HG03108 (cell line): Measurements from ENCODE around the gene PPIL1.
"Not testable (repeated sequence)": the region's sequence is repeated elsewhere in the genome, so short reads cannot be mapped to it uniquely, and the experiment has no call there.

Source experiments
- ATAC-seq: cut with Tn5 transposase; IDR thresholded peaks from one replicate; pipeline ENCODE4 v1.9.1; 2021; ENCODE audit warnings: moderate library complexity; ENCODE audit not compliant: unreplicated experiment

The PPIL1 gene

GRCh38 chr6:36818756-36819155 is 55.8 kb downstream of the PPIL1 start:
- no peak for ATAC-seq

DNA sequence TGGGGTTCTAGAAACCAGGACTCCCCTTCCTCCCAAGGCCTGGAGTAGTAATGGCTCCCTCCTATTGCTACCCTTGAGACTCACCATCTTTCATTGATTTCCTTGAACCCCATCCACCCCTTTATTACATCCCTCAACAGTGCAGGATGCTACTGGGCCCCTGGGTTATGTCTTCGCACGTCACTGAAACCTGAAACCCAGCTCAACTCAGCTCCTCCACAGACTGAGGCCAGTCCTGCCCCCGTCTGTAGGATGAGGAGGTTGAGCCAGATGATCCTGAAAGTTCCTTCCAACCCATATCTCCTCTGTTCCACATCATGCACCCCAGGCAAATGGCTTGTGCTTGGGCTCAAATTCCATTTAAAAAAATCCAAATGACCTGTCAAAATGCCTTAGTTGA is 56.8 kb downstream of the PPIL1 start:
- no peak for ATAC-seq

DNA sequence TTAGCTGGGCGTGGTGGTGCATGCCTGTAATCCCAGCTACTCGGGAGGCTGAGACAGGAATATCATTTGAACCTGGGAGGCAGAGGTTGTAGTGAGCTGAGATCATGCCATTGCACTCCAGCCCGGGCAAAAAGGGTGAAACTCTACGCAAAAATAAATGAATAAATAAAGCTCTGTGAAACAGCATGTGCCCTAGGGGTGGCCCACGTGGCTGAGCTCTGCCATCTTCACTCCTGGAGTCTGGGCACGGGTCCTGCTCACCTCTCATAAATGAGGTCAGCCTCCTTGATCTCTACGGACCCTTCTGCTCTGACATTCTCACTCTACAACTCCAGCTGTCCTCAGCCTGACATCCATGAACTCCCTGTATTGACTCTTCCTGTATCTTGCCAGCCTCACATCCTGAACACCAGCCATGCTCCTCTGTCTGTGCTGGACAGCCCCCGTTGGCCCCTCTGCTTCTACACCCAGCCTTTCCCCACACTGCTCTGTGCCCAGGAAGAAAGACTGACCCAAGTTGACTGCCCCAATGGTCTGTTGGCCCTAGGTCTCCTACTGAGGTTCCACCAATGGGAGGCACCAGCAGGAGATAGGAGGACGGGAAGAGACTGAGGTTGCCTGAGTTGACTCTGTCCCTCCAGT is 57.3 kb downstream of the PPIL1 start:
- ATAC-seq, result no peak

DNA sequence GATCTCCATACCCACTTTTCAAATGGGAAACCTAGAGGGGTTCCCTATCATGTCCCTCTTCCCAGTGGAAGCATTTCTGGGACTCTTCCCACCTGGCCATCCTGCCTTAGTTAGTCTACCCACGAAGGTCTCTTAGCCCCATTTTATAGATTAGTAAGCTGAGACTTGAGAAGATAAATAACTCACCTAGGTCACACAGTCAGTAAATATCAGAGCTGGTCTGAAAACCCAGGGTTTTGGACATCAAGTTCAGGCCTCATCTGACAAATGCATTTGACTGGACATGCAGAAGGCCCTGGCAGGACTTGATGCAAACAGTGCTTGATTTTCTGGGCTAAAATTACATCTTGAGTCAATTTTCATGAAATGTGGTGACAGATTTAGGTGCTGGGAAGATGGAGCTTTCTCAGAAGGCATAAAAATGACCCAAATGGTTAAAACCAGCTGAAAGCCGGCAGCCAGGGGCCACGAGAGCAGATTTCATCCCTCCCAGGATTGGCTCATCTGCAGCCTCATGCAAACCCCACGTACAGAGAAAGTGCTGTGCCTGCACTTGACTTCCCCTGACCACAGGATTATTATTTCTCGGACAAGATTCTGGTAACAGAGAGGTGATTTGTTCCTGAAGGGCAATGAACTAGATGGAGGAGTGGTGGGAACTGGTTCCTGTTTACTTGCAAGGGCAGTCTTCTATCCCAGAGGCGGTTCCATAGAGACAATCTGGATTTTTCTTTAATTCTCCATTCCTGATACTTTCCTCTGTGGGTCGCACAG is 58.5 kb downstream of the PPIL1 start:
- ATAC-seq, result no peak

DNA sequence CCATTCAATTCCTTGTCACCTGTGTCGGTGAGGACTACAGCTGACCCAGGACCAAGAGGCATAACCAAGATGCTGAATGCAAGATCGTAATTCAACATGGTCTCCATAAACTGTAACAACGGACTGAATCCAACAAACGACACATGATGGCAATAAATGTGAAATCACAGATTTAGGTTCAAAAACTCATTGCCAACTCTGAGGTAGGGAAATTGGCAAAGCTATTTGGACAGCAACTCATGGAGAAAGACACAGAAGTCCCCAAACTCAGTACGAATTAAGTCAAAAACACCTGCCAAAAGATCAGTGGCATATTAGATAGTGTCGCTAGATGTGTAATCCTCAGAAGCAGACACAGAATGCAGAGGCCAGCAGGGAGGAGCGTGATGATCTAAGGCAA is 60.4 kb downstream of the PPIL1 start:
- no peak for ATAC-seq

DNA sequence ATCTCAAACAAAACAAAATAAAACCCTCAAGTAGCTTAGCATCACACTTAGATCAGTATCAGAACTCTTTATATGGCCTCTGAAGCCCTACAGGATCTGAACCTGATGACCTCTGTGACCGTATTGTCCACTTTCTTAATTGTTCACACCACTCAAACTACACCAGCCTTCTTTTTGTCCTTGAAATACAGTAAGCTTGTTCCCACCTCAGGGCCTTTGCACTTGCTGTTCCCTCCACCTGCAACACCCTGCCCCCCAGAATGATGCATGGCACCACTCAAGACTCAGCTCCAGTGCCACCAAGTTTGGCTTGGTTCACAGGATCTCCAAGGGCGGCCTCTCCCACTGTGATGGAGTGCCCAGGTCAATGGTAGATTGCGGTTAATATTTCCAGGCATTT is 61.1 kb downstream of the PPIL1 start:
- no peak for ATAC-seq

- not testable (repeated sequence) for ATAC-seq
These were observed 61.6 kb downstream of the PPIL1 start for GRCh38 chr6:36813047-36813446.

- ATAC-seq, result no peak
These were observed 64.4 kb downstream of the PPIL1 start for GRCh38 chr6:36809941-36810803.

- ATAC-seq, result no peak
These were observed 65.4 kb downstream of the PPIL1 start for GRCh38 chr6:36809156-36809555.

- no peak for ATAC-seq
These were observed 66.0 kb downstream of the PPIL1 start for GRCh38 chr6:36808634-36809033.

GRCh38 chr6:36807750-36808149 is 66.9 kb downstream of the PPIL1 start:
- no peak for ATAC-seq

GRCh38 chr6:36807143-36807542 is 67.5 kb downstream of the PPIL1 start:
- no peak for ATAC-seq

DNA sequence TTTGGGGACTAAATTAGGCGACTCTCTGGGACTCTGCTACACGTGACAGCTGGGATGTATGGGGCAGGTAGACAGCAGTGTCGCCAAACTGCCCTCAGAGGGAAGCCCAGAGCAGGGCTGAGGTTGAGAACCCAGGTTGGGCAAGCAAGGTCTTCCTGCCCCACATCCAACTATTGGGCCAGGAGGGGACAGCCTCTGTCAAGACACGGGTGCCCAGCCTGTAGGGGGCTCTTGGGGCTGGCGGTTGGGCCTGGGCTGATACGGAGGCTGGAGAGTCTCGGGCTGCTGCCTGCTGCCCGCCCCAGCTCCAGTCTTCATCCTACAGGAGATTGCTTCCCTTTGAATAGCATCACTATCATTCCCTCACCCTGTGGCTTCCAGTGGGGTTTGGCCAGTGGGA is 68.7 kb downstream of the PPIL1 start:
- no peak for ATAC-seq

GRCh38 chr6:36805096-36805797 is 69.4 kb downstream of the PPIL1 start:
- ATAC-seq, result no peak
